Endothelial cell of umbilical vein (primary cell): ENCODE data around the gene RBMS2. TPM values are rescaled to one million over a fixed set of nuclear protein-coding genes. Genes with fewer than 3 reads are reported as not detected.
A peak's percentile ranks its signal among the peaks of the same experiment; 100 is the strongest.

ENCODE experiments used
- BruUV-seq: library from RNA; stranded (reverse); fragments of 400-500 nt; replicated peaks from 2 replicates; lab custom pipeline; 2021; lab: Mats Ljungman, UMichigan
- CTCF ChIA-PET: fragments of 300-600, 350-600 bp; sonication (Branson Sonifier 250); formaldehyde crosslinking; loops from one replicate; lab custom pipeline; 2021; ENCODE audit warnings: antibody characterized with exemption, inconsistent platforms; lab: Charles Lee
- POLR2A ChIA-PET: fragments of 300-600, 350-600 bp; sonication (Branson Sonifier 250); formaldehyde crosslinking; loops from one replicate; lab custom pipeline; 2021; ENCODE audit warnings: antibody characterized with exemption, inconsistent platforms; lab: Charles Lee
- DNase-seq: peaks from one replicate; pipeline ENCODE4 v3.0.0-alpha.2; 2011; ENCODE audit warnings: low read depth, low spot score
- FAIRE-seq: peaks from 2 replicates; lab custom pipeline; 2011; peaks lifted over from hg19 to GRCh38; lab: Jason Lieb, UNC
- H2AFZ ChIP-seq: 2 replicates; pipeline ENCODE4 v1.6.0; 2012; ENCODE audit warnings: low read depth, low read length, control low read depth, inconsistent platforms
- H3K27ac ChIP-seq: 2 replicates; pipeline ENCODE4 v1.5.1; 2011; ENCODE audit warnings: low read depth, mild to moderate bottlenecking, control low read depth, low read length, moderate library complexity; ENCODE audit not compliant: insufficient read depth
- H3K27me3 ChIP-seq, 2 experiments: 2 replicates each; pipeline versions ENCODE4 v1.6.0 to v1.6.1; 2011; ENCODE audit warnings: low read length in 2 of 2, mixed read lengths in 1 of 2; ENCODE audit not compliant: control insufficient read depth in 2 of 2, insufficient read depth in 2 of 2
- H3K36me3 ChIP-seq, 2 experiments: 2 replicates in 1 of 2; 3 replicates in 1 of 2; pipeline ENCODE4 v1.5.1; 2011; ENCODE audit warnings: low read length in 2 of 2, mild to moderate bottlenecking in 1 of 2, moderate library complexity in 1 of 2; ENCODE audit not compliant: control insufficient read depth in 2 of 2, insufficient read depth in 2 of 2; ENCODE audit errors: extremely low read depth in 1 of 2
- H3K4me1 ChIP-seq: 3 replicates; pipeline ENCODE4 v1.5.1; 2011; ENCODE audit warnings: mild to moderate bottlenecking, low read length; ENCODE audit not compliant: control insufficient read depth, insufficient read depth; ENCODE audit errors: extremely low read depth
- H3K4me2 ChIP-seq: 2 replicates; pipeline ENCODE4 v1.6.1; 2011; ENCODE audit warnings: low read length, control low read depth, mixed read lengths; ENCODE audit not compliant: insufficient read depth
- H3K4me3 ChIP-seq, 3 experiments: fragments of 200-600 bp in 1 of 3; sonication (generic), shearing (Covaris generic) in 1 of 3; replicated peaks in 1 of 3; 2 replicates each; pipeline ENCODE4 v1.5.1; 2011 to 2016; ENCODE audit warnings: control low read depth in 3 of 3, low read length in 3 of 3, mild to moderate bottlenecking in 2 of 3, inconsistent platforms in 1 of 3, low read depth in 1 of 3, moderate library complexity in 1 of 3; ENCODE audit not compliant: insufficient read depth in 1 of 3
- H3K79me2 ChIP-seq: 2 replicates; pipeline ENCODE4 v1.6.0; 2012; ENCODE audit warnings: low read length, inconsistent platforms; ENCODE audit not compliant: control insufficient read depth, insufficient read depth
- H3K9ac ChIP-seq: replicated peaks from 2 replicates; pipeline ENCODE3; 2011; ENCODE audit warnings: low read length, control low read depth; ENCODE audit not compliant: insufficient read depth; ENCODE audit errors: extremely low read depth
- H3K9me1 ChIP-seq: replicated peaks from 3 replicates; pipeline ENCODE4 v1.6.0; 2011; ENCODE audit warnings: mild to moderate bottlenecking, low read length; ENCODE audit not compliant: control insufficient read depth, insufficient read depth; ENCODE audit errors: extremely low read depth
- H3K9me3 ChIP-seq: replicated peaks from 2 replicates; pipeline ENCODE4 v1.5.1; 2012; ENCODE audit warnings: low read length, inconsistent platforms; ENCODE audit not compliant: control insufficient read depth, insufficient read depth
- H4K20me1 ChIP-seq: replicated peaks from 2 replicates; pipeline ENCODE3; 2011; ENCODE audit warnings: mild to moderate bottlenecking, low read length; ENCODE audit not compliant: control insufficient read depth, insufficient read depth; ENCODE audit errors: extremely low read depth
- CTCF ChIP-seq, 2 donors: IDR thresholded peaks; 1 replicate in 1 of 2; 2 replicates in 1 of 2; pipeline ENCODE4 v1.5.1; 2011; ENCODE audit warnings: low read length in 2 of 2, mild to moderate bottlenecking in 2 of 2, moderate library complexity in 2 of 2, control low read depth in 1 of 2, inconsistent platforms in 1 of 2, low read depth in 1 of 2; ENCODE audit not compliant: insufficient read depth in 1 of 2; ENCODE audit errors: extremely low read depth in 1 of 2
- FOS ChIP-seq: IDR thresholded peaks from 2 replicates; pipeline ENCODE4 v1.6.1; 2011; ENCODE audit warnings: mild to moderate bottlenecking, low read length, moderate library complexity, borderline replicate concordance; ENCODE audit not compliant: insufficient read depth
- GATA2 ChIP-seq: IDR thresholded peaks from 2 replicates; pipeline ENCODE4 v1.7.0; 2011; ENCODE audit warnings: low read depth, mild to moderate bottlenecking, moderate library complexity, mixed read lengths, low read length; ENCODE audit not compliant: insufficient read length, insufficient read depth
- JUN ChIP-seq: IDR thresholded peaks from 2 replicates; pipeline ENCODE4 v1.6.1; 2011; ENCODE audit warnings: borderline replicate concordance, low read depth; ENCODE audit not compliant: insufficient read length, insufficient read depth
- MYC ChIP-seq: IDR thresholded peaks from one replicate; pipeline ENCODE4 v1.6.1; 2011; ENCODE audit warnings: mild to moderate bottlenecking, low read depth, low read length
- POLR2A ChIP-seq: IDR thresholded peaks from 2 replicates; pipeline ENCODE4 v1.6.1; 2012; ENCODE audit warnings: low read depth, mild to moderate bottlenecking, control low read depth, low read length
- POLR2AphosphoS5 ChIP-seq: IDR thresholded peaks from 2 replicates; pipeline ENCODE4 v1.6.1; 2012; ENCODE audit warnings: low read depth, mild to moderate bottlenecking, control low read depth, low read length, moderate library complexity; ENCODE audit not compliant: insufficient read depth
- dilution Hi-C: fragments of 300-500 bp; cut with MboI; formaldehyde crosslinking; loops from one replicate; pipeline ENCODE4 v1.15.0; 2019; ENCODE audit warnings: low sequenced_read_pairs; ENCODE audit not compliant: extremely low pct_ligation_motif_present
- intact Hi-C: fragments of 100-400 bp; cut with micrococcal nuclease; formaldehyde crosslinking; loops from one replicate; pipeline ENCODE4 v1.10.0; 2022
- polyA plus RNA-seq, 4 experiments: library from polyadenylated mRNA; depleted of rRNA in 3 of 4; stranded (reverse) in 3 of 4; unstranded in 1 of 4; fragments of >200 nt; gene quantifications; 2 replicates each; pipeline versions ENCODE4 v1.2.1 to v1.2.3, GENCODE V29; 2011 to 2012; ENCODE audit warnings: missing spikeins in 1 of 4
- total RNA-seq: library from RNA; stranded (reverse); gene quantifications from 2 replicates; pipeline ENCODE4 v1.2.3, GENCODE V29; 2021

RBMS2 gene
- total and polyA plus RNA-seq, 2 donors (not counting 3 experiments of a cell fraction or from before 2014, with no cell fraction given) = 66.8 to 103 TPM

DNA sequence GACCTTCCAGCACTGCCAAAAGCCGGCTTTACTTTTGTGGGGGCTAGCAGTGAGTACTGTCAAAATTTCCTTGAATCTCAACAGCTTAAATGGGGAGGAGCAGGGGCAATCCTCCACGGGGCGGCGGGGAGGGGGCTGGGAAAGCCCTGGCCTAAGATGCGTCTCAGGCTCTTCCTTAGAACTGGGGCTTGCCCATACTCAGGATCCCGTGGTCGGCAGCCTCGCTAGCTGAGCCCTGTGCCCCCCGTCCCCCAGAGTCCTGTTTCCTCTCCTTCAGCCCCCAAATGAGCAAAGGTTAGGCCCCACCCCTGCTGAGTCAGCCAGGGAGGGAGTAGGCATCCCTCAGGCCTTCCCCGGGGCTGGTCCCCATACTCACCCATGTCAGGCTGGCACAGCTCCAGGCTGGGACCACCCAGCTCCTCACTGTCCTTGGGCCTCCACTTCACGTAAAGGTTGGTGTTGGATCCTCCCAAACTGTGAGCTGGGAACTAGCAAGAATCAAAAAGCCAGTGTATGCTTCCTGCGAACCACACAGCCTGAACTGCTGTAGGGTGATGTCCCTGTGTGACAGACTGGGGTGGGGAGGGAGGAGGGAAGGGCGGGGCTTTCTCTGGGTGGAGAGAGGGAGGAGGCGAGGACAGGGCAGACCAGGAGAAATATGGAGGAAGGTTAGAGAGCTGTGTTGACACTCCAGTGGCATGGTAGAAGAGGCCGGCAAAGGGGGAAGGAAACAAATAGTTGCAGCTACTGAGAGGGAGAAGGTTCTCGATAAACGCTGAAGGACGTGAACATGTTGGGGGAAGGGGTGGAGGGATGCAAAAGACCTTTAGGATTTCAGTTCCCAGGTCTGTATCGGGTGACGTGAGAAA lies 114.4 kb downstream of the RBMS2 start:
- H4K20me1 ChIP-seq = no peaks in the 10 kb centered on the region
- intact Hi-C loops = loop anchor here (1.0 to 5.0 kb wide), 7 partner anchors 8 to 476 kb away; partner anchors contain the start of genes NACA, PTGES3 and STAT6

GRCh38 chr12:56636675-56637540 lies 115.3 kb downstream of the RBMS2 start:
- intact Hi-C loops (loop anchor here (1.0 to 5.0 kb wide), 8 partner anchors 9 to 475 kb away; partner anchors contain the start of genes NACA, PTGES3 and STAT6), dilution Hi-C loops (no loop called here)
- Histone ChIP-seq H3K9me1 (no peaks in the 10 kb centered on the region), H3K9me3 (no peaks in the 10 kb centered on the region), H3K4me2 (peak overlapping the region; percentile 71), H4K20me1 (no peaks in the 10 kb centered on the region), H3K27me3 (no peaks in the 10 kb centered on the region), H3K4me3 (peak overlapping the region in 2 of 3 experiments; percentile 21 to 76), H2AFZ (peak overlapping the region; percentile 2), H3K27ac (peak overlapping the region; percentile 48), H3K79me2 (peaks cover 21% of the 10 kb centered on the region), H3K36me3 (peaks cover 18 to 21% of the 10 kb centered on the region in 2 experiments), H3K9ac (peak overlapping the region; percentile 28), H3K4me1 (peaks cover 34% of the 10 kb centered on the region)
- CTCF ChIA-PET = interaction anchor here (0.6 to 3.9 kb wide), 48 partner anchors 9 to 474 kb away, joined by 3 to 150 read pairs (median 5); partner anchors contain the start of genes ATP5F1B, GLS2, NACA and PRIM1
- DNase-seq (peak; percentile 99), FAIRE-seq (peak; percentile 90)
- POLR2A ChIA-PET = interaction anchor here (0.6 to 1.4 kb wide), 6 partner anchors 8 to 88 kb away, joined by 3 to 10 read pairs (median 6); partner anchors contain the start of genes ATP5F1B, NACA and PTGES3
- peak; percentile 85 for TF ChIP-seq POLR2AphosphoS5
- no peak for TF ChIP-seq JUN
- TF ChIP-seq MYC = no peak
- peak; percentile 65 to 77 for TF ChIP-seq CTCF (IDR thresholded peaks at IDR 0.05; ENCODE audit: extremely low read depth in 1 of 2, insufficient read depth in 1 of 2, low read depth in 1 of 2, low read length in 2 of 2)
- TF ChIP-seq POLR2A = peak; percentile 78
- BruUV-seq = no TSS peak

More for the DNA sequence above, 114.4 kb downstream of the RBMS2 start:
- TSS peak; percentile 8 for BruUV-seq
- ChIA-PET CTCF (interaction anchor here (0.8 to 3.9 kb wide), 42 partner anchors 10 to 475 kb away, joined by 3 to 150 read pairs (median 5); partner anchors contain the start of genes ATP5F1B, GLS2, NACA and PRIM1), POLR2A (interaction anchor here (1.2 to 1.4 kb wide), 5 partner anchors 7 to 89 kb away, joined by 3 to 9 read pairs (median 5); partner anchors contain the start of genes ATP5F1B, NACA and PTGES3)
- Histone ChIP-seq H3K27me3 (no peaks in the 10 kb centered on the region), H3K4me1 (peaks cover 37% of the 10 kb centered on the region), H2AFZ (peak overlapping the region; percentile 6), H3K9ac (peak overlapping the region; percentile 44), H3K9me1 (no peaks in the 10 kb centered on the region), H3K4me2 (peak overlapping the region; percentile 71), H3K9me3 (no peaks in the 10 kb centered on the region), H3K4me3 (peak overlapping the region; percentile 2 to 76 (median 21)), H3K36me3 (peaks cover 18 to 21% of the 10 kb centered on the region in 2 experiments), H3K79me2 (peaks cover 18% of the 10 kb centered on the region), H3K27ac (peak overlapping the region; percentile 48)
- TF ChIP-seq FOS = peak; percentile 45
- TF ChIP-seq GATA2 = no peak
- TF ChIP-seq POLR2A = peak; percentile 9
- FAIRE-seq (no peak), DNase-seq (peak; percentile 86)
- dilution Hi-C loops = no loop called here
